HL-60/S4 (cell line): Measurements from ENCODE around the gene FAM120A.
"Not testable (repeated sequence)": the region's sequence is repeated elsewhere in the genome, so short reads cannot be mapped to it uniquely, and the experiment has no call there.

Source experiments
- in situ Hi-C: fragments of 300-500 bp; cut with MboI; formaldehyde crosslinking; loops from 2 replicates; pipeline ENCODE4 v1.14.3; 2022; ENCODE audit warnings: low sequenced_read_pairs

FAM120A gene

GRCh38 chr9:93450945-93451815, at the start of gene FAM120A:
TSS of gene FAM120A (plus strand) at chr9:93451685. CDS start at chr9:93451916, 231 bp downstream.
- in situ Hi-C loops, result no loop called here

- in situ Hi-C loops, result no loop called here
Measured at GRCh38 chr9:93406371-93406770, 45.1 kb upstream of the FAM120A start.

GRCh38 chr9:93413530-93413929, 38.0 kb upstream of the FAM120A start:
- in situ Hi-C loops, result no loop called here

- in situ Hi-C loops, result no loop called here
Measured at GRCh38 chr9:93415176-93415690, 36.3 kb upstream of the FAM120A start.

GRCh38 chr9:93416530-93417235, 34.8 kb upstream of the FAM120A start:
- in situ Hi-C loops, result no loop called here

- in situ Hi-C loops, result no loop called here
Measured at GRCh38 chr9:93417538-93417937, 33.9 kb upstream of the FAM120A start.

- in situ Hi-C loops, result no loop called here
Measured at GRCh38 chr9:93419023-93419422, 32.5 kb upstream of the FAM120A start.

GRCh38 chr9:93422977-93423616, 28.4 kb upstream of the FAM120A start:
- in situ Hi-C loops, result no loop called here

- in situ Hi-C loops, result no loop called here
Measured at GRCh38 chr9:93427655-93428379, 23.7 kb upstream of the FAM120A start.

GRCh38 chr9:93431539-93432105, 19.9 kb upstream of the FAM120A start:
- in situ Hi-C loops, result no loop called here

GRCh38 chr9:93432964-93433363, 18.5 kb upstream of the FAM120A start:
- in situ Hi-C loops, result no loop called here

- in situ Hi-C loops, result no loop called here
Measured at GRCh38 chr9:93434056-93434455, 17.4 kb upstream of the FAM120A start.

GRCh38 chr9:93435386-93435785, 16.1 kb upstream of the FAM120A start:
- in situ Hi-C loops, result no loop called here

GRCh38 chr9:93436218-93436617, 15.3 kb upstream of the FAM120A start:
- in situ Hi-C loops, result no loop called here

GRCh38 chr9:93436655-93437407, 14.7 kb upstream of the FAM120A start:
- in situ Hi-C loops, result no loop called here

- in situ Hi-C loops, result no loop called here
Measured at GRCh38 chr9:93437996-93438395, 13.5 kb upstream of the FAM120A start.

GRCh38 chr9:93439301-93439700, 12.2 kb upstream of the FAM120A start:
- in situ Hi-C loops, result not testable (repeated sequence)

- in situ Hi-C loops, result no loop called here
Measured at GRCh38 chr9:93440896-93441580, 10.4 kb upstream of the FAM120A start.

- in situ Hi-C loops, result no loop called here
Measured at GRCh38 chr9:93446073-93446472, 5.4 kb upstream of the FAM120A start.
